Measurements from ENCODE around the gene USP35. TPM values are rescaled to one million over a fixed set of nuclear protein-coding genes. Genes with fewer than 3 reads are reported as not detected.
A peak's percentile ranks its signal among the peaks of the same experiment; 100 is the strongest.

The USP35 gene, protein sequence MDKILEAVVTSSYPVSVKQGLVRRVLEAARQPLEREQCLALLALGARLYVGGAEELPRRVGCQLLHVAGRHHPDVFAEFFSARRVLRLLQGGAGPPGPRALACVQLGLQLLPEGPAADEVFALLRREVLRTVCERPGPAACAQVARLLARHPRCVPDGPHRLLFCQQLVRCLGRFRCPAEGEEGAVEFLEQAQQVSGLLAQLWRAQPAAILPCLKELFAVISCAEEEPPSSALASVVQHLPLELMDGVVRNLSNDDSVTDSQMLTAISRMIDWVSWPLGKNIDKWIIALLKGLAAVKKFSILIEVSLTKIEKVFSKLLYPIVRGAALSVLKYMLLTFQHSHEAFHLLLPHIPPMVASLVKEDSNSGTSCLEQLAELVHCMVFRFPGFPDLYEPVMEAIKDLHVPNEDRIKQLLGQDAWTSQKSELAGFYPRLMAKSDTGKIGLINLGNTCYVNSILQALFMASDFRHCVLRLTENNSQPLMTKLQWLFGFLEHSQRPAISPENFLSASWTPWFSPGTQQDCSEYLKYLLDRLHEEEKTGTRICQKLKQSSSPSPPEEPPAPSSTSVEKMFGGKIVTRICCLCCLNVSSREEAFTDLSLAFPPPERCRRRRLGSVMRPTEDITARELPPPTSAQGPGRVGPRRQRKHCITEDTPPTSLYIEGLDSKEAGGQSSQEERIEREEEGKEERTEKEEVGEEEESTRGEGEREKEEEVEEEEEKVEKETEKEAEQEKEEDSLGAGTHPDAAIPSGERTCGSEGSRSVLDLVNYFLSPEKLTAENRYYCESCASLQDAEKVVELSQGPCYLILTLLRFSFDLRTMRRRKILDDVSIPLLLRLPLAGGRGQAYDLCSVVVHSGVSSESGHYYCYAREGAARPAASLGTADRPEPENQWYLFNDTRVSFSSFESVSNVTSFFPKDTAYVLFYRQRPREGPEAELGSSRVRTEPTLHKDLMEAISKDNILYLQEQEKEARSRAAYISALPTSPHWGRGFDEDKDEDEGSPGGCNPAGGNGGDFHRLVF
- 1 to 10 TPM; 5.2 to 5.6 TPM for total RNA-seq

DNA sequence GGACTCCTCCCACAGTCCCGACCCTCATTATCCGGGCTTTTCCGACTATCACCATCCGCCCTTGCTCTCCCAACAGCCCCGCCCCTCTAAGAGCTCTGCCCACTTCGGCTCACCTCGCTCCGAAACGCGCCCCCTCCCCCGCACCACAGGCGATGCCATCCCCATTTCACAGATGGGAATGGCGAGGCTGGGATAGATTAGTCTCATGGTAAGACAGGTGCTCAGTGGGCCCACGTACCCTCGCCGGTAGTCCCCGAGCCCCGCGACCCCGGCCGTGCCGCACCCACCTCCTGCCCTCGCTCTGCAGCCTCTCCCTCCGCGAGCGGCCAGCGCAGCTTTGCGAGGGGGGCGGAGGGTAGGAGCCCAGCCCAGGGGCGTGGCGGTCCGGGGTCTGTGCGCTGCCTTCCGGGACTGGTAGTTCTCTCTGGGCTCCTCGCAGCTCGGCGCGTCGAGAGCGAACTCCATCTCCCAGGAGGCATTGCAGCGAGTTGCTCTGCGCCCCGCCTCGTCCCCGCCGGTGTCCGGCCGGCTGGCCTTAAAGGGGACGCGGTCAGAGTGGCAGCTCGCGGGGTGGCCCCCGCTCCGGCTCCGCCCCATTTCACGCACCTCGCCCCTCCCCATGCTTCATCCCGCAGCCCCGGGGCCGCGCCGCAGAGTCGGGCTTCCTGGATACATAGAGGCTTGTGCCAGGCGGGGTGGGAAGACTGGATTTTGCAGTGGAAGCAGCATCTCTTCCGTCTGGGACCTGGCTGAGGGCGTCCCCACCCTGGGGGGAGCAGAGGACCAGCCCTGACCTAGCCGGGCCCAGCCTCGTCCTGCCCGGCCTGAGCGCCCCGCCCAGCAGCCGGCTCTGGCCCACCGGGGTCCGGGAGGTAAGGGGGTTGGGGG is at the start of gene USP35, which contains the start of gene KCTD21:
USP35 (plus strand) TSS at position 634 of the 888 bp plus-strand sequence. CDS start 7,327 bp downstream, outside the sequence.
KCTD21 (minus strand) TSS at position 341 of the 888 bp plus-strand sequence. CDS start 14,072 bp downstream, outside the sequence.
- TF ChIP-seq, protein P1, sequence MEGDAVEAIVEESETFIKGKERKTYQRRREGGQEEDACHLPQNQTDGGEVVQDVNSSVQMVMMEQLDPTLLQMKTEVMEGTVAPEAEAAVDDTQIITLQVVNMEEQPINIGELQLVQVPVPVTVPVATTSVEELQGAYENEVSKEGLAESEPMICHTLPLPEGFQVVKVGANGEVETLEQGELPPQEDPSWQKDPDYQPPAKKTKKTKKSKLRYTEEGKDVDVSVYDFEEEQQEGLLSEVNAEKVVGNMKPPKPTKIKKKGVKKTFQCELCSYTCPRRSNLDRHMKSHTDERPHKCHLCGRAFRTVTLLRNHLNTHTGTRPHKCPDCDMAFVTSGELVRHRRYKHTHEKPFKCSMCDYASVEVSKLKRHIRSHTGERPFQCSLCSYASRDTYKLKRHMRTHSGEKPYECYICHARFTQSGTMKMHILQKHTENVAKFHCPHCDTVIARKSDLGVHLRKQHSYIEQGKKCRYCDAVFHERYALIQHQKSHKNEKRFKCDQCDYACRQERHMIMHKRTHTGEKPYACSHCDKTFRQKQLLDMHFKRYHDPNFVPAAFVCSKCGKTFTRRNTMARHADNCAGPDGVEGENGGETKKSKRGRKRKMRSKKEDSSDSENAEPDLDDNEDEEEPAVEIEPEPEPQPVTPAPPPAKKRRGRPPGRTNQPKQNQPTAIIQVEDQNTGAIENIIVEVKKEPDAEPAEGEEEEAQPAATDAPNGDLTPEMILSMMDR (IDR thresholded peaks at IDR 0.05): no peak
- H3K36me3 ChIP-seq: no peaks in the 10 kb centered on the region
- H3K27me3 ChIP-seq: no peaks in the 10 kb centered on the region
- H3K9me3 ChIP-seq: no peaks in the 10 kb centered on the region
- H3K4me3 ChIP-seq: peak within 1 kb of the TSS; percentile 90
- intact Hi-C loops (cut with DNase I): no loop called here
- peak within 1 kb of the TSS; percentile 77 to 81 for H3K9ac ChIP-seq (ENCODE audit: low read depth in 2 of 2, low read length in 2 of 2)
- peak; percentile 97 for DNase-seq
- H3K27ac ChIP-seq: peak within 1 kb of the TSS; percentile 74
- H3K4me1 ChIP-seq: no peaks in the 10 kb centered on the region

DNA sequence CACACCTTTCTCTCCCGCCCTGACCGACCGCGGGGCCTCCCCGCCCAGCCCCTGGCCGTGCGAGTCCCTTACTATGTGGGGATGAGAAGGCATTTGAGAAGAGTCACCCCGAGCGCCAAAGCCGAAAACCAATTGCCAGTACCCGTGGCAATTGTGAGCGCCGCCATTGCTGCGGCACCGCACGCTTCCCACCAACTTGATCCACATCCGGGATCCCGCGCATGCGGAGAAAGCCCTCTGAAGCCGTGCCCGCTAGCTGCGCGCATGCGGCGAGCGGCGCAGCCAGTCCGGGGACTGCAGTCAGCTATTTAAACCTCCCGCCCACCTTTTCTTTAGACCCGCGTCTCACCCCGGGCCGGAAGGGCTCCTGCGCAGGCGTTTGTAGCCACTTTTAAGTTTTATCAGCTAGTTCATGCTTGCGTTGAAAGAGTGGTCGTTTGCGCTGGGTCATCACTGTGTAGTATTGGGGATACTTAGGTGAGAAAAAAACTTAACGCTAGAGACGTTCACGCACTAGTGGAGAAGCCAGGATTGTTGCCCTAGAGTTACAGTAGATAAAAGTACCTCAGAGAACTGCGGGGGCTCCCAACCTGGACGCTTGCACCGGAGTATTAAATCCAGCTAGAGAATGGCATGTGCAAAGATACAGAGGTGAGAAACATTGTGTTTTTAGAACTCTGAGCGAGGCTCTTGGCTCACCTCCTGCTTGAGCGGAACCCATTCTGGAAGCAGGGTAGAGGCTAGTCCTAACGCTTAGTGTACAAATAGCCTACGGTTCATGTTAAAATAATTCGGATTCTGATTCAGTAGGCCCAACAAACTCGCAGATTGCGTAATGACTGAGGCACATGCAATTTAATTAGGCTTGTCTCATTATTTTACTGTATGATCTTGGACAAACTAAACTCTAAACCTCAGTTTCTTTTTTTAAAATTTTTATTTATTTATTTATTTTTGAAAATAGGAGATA is 49.0 kb upstream of the USP35 start, which contains the start of gene ALG8:
ALG8 (minus strand) TSS at position 205 of the 970 bp plus-strand sequence; CDS start at position 167, 38 bp downstream.
- Histone ChIP-seq H3K4me3 (peak within 1 kb of the TSS; percentile 69), H3K27ac (peak within 1 kb of the TSS; percentile 44), H3K9me3 (no peaks in the 10 kb centered on the region), H3K4me1 (peaks cover 13% of the 10 kb centered on the region), H3K36me3 (no peaks in the 10 kb centered on the region), H3K9ac (ENCODE audit: low read depth in 2 of 2, low read length in 2 of 2) (peak within 1 kb of the TSS; percentile 65 to 86), H3K27me3 (no peaks in the 10 kb centered on the region)
- TF ChIP-seq, protein P1 (IDR thresholded peaks at IDR 0.05): no peak
- intact Hi-C loops (cut with DNase I): no loop called here
- DNase-seq: peak; percentile 96

DNA sequence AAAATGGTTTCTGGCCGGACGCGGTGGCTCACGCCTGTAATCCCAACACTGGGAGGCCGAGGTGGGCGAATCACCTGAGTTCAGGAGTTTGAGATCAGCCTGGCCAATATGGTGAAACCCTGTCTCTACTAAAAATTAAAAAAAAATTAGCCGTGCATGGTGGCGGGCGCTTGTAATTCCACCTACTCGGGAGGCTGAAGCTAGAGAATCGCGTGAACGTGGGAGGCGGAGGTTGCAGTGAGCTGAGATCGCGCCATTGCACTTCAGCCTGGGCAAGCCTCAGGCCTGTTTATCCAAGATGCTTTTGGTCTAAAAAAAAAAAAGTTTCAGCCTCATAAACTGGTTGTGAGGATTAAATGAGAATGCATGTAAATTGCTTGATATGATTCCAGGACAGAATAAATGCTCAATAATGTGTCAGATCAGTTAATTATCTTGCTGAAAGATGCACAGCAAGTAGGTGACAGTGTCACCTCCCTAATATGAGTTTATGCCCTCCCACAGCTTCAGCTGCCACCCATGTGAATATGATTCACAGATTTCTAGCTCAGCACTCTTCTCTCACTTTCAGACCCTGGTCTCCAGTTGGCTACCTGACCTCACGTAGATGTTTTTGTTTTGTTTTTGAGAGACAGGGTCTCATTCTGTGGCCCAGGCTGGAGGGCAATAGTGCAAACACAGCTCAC is 48.2 kb upstream of the USP35 start:
- Histone ChIP-seq H3K4me1 (peaks cover 13% of the 10 kb centered on the region), H3K36me3 (no peaks in the 10 kb centered on the region), H3K27me3 (no peaks in the 10 kb centered on the region), H3K4me3 (peak overlapping the region; percentile 69), H3K9me3 (no peaks in the 10 kb centered on the region), H3K9ac (ENCODE audit: low read depth in 2 of 2, low read length in 2 of 2) (no peak overlapping the region), H3K27ac (no peak overlapping the region)
- intact Hi-C loops (cut with DNase I): no loop called here
- DNase-seq: no peak
- TF ChIP-seq, protein P1 (IDR thresholded peaks at IDR 0.05): no peak

DNA sequence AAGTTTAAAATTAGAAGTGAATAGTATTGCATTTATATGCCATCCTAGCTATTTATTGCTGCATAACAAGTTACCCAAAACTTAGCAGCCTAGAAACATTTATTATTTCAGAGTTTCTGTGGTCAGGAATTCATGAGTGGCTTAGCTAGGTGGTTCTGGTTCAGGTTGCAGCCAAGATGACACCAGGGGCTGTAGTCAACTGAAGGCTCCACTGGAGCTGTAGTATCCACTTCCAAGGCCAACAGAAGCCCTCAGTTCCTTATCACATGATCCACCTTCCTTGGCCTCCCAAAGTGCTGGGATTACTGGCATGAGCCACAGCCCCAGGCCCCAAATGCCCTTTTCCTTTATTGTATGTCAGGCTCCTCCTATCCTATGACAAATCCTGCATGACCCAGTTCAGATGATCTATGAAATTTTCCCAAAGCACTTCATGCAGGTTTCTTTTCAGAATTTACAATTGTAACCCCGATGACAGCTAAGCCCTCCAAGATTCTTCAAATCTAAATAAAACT is 43.2 kb upstream of the USP35 start:
- Histone ChIP-seq H3K4me3 (no peak overlapping the region), H3K4me1 (peaks cover 3% of the 10 kb centered on the region), H3K27ac (no peak overlapping the region), H3K27me3 (no peaks in the 10 kb centered on the region), H3K9me3 (no peaks in the 10 kb centered on the region), H3K36me3 (no peaks in the 10 kb centered on the region), H3K9ac (ENCODE audit: low read depth in 2 of 2, low read length in 2 of 2) (no peak overlapping the region)
- TF ChIP-seq, protein P1 (IDR thresholded peaks at IDR 0.05): no peak
- no peak for DNase-seq
- intact Hi-C loops (cut with DNase I): loop anchor here (5.0 kb wide), 1 partner anchor 277 kb away; no protein-coding TSS in a partner anchor

All from colonic mucosa (tissue), 4 donors.